Peyer's patch (tissue), 4 donors: Measurements from ENCODE around the gene NOC2L. TPM values are rescaled to one million over a fixed set of nuclear protein-coding genes. Genes with fewer than 3 reads are reported as not detected.
"Not testable (repeated sequence)": the region's sequence is repeated elsewhere in the genome, so short reads cannot be mapped to it uniquely, and the experiment has no call there.

Source experiments
- DNase-seq, 3 donors: peaks; one replicate each; pipeline ENCODE4 v3.0.0-alpha.2; 2017 to 2019
- H3K27ac ChIP-seq, 4 donors: fragments of 200-600 bp; sonication (generic); one replicate each; pipeline ENCODE4 v1.5.1; 2016 to 2019
- H3K27me3 ChIP-seq, 2 donors: fragments of 200-600 bp; sonication (generic); one replicate each; pipeline ENCODE4 v1.5.1; 2019
- H3K36me3 ChIP-seq, 3 donors: fragments of 200-600 bp; sonication (generic); one replicate each; pipeline ENCODE4 v1.5.1; 2016 to 2019
- H3K4me1 ChIP-seq, 4 donors: fragments of 200-600 bp; sonication (generic); one replicate each; pipeline ENCODE4 v1.5.1; 2016 to 2019
- H3K4me3 ChIP-seq, 4 donors: fragments of 200-600 bp; sonication (generic); 1 replicate in 3 of 4; 2 replicates in 1 of 4; pipeline ENCODE4 v1.5.1; 2016 to 2019; ENCODE audit warnings: mild to moderate bottlenecking in 1 of 4
- H3K9me3 ChIP-seq, 4 donors: fragments of 200-600 bp; sonication (generic); one replicate each; pipeline ENCODE4 v1.5.1; 2016 to 2019; ENCODE audit warnings: mild to moderate bottlenecking in 1 of 4
- CTCF ChIP-seq, 6 experiments: fragments of 450-650 bp in 4 of 6; fragments of 200-600 bp in 2 of 6; sonication (generic) in 1 of 6; IDR thresholded peaks; one replicate each; pipeline ENCODE4 v1.5.1; 2017 to 2019; ENCODE audit warnings: antibody characterized with exemption in 6 of 6, mild to moderate bottlenecking in 3 of 6, moderate library complexity in 1 of 6
- POLR2A ChIP-seq, 2 donors: fragments of 450-650 bp; IDR thresholded peaks; one replicate each; pipeline ENCODE4 v1.5.1; 2017; ENCODE audit warnings: antibody characterized with exemption in 2 of 2, mild to moderate bottlenecking in 2 of 2, moderate library complexity in 2 of 2
- total RNA-seq, 4 donors: library from RNA; depleted of rRNA; stranded (reverse); fragments of >200 nt; gene quantifications; one replicate each; pipeline ENCODE4 v1.1.0, GENCODE V29; 2016

NOC2L gene
- total RNA-seq, 4 donors from 2014 or later, result 18.2 to 58.6 (median 39.9) TPM

GRCh38 chr1:978069-978834 lies 19.2 kb upstream of the NOC2L start:
- DNase-seq, result no peak
- Histone ChIP-seq H3K9me3 (no peaks in the 10 kb centered on the region), H3K27ac (no peak overlapping the region), H3K36me3 (no peaks in the 10 kb centered on the region), H3K4me1 (peaks cover 0 to 9% (median 4%) of the 10 kb centered on the region in 4 donors), H3K27me3 (no peaks in the 10 kb centered on the region), H3K4me3 (no peak overlapping the region)
- TF ChIP-seq POLR2A (IDR thresholded peaks at IDR 0.05) (no peak), CTCF (IDR thresholded peaks at IDR 0.05) (no peak)

DNA sequence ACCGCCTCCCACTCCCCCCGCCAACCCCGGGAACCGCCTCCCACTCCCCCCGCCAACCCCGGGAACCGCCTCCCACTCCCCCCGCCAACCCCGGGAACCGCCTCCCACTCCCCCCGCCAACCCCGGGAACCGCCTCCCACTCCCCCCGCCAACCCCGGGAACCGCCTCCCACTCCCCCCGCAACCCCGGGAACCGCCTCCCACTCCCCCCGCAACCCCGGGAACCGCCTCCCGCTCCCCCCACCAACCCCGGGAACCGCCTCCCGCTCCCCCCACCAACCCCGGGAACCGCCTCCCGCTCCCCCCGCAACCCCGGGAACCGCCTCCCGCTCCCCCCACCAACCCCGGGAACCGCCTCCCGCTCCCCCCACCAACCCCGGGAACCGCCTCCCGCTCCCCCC lies 17.7 kb upstream of the NOC2L start:
- H3K4me1 ChIP-seq, H3K36me3 ChIP-seq, H3K27me3 ChIP-seq, H3K27ac ChIP-seq, H3K4me3 ChIP-seq, H3K9me3 ChIP-seq, DNase-seq: not testable (repeated sequence)

- peak in 2 of 3 donors; percentile 72 to 85 for DNase-seq
- no peak for TF ChIP-seq POLR2A (IDR thresholded peaks at IDR 0.05)
- peak; percentile 26 to 80 (median 65) for TF ChIP-seq CTCF (IDR thresholded peaks at IDR 0.05)
- Histone ChIP-seq H3K36me3 (no peaks in the 10 kb centered on the region), H3K9me3 (no peaks in the 10 kb centered on the region), H3K27me3 (peaks cover 0 to 10% of the 10 kb centered on the region in 2 donors), H3K27ac (no peak overlapping the region), H3K4me3 (peak overlapping the region in 3 of 4 donors; percentile 32 to 38 (median 37)), H3K4me1 (peaks cover 0 to 9% (median 4%) of the 10 kb centered on the region in 4 donors)
These were observed 17.0 kb upstream of the NOC2L start for GRCh38 chr1:975896-976683.

- no peak overlapping the region for H3K4me3 ChIP-seq
- TF ChIP-seq POLR2A (IDR thresholded peaks at IDR 0.05) (no peak), CTCF (IDR thresholded peaks at IDR 0.05) (no peak)
- H3K4me1 ChIP-seq, result peaks cover 0 to 9% (median 4%) of the 10 kb centered on the region in 4 donors
- no peaks in the 10 kb centered on the region for H3K9me3 ChIP-seq
- H3K27ac ChIP-seq, result no peak overlapping the region
- no peaks in the 10 kb centered on the region for H3K36me3 ChIP-seq
- no peak for DNase-seq
- H3K27me3 ChIP-seq, result peaks cover 0 to 16% of the 10 kb centered on the region in 2 donors
These were observed 16.3 kb upstream of the NOC2L start for GRCh38 chr1:975365-975764.

- Histone ChIP-seq H3K4me3 (no peak overlapping the region), H3K9me3 (no peaks in the 10 kb centered on the region), H3K4me1 (peaks cover 0 to 9% (median 4%) of the 10 kb centered on the region in 4 donors), H3K27ac (no peak overlapping the region), H3K27me3 (peaks cover 0 to 16% of the 10 kb centered on the region in 2 donors), H3K36me3 (no peaks in the 10 kb centered on the region)
- no peak for DNase-seq
- no peak for TF ChIP-seq CTCF (IDR thresholded peaks at IDR 0.05)
- no peak for TF ChIP-seq POLR2A (IDR thresholded peaks at IDR 0.05)
These were observed 15.8 kb upstream of the NOC2L start for GRCh38 chr1:974687-975328.
